Renal pelvis (tissue), 4 donors: ENCODE results near the gene CSTB. TPM values are rescaled to one million over a fixed set of nuclear protein-coding genes. Genes with fewer than 3 reads are reported as not detected.

Source experiments
- DNase-seq: peaks from one replicate; pipeline ENCODE4 v3.0.0-alpha.2; 2013
- polyA plus RNA-seq, 3 donors: library from polyadenylated mRNA; unstranded; fragments of 120-200 nt; gene quantifications; one replicate each; pipeline ENCODE4 v1.2.1, GENCODE V29; 2013; ENCODE audit not compliant: insufficient read length in 3 of 3

CSTB gene
- polyA plus RNA-seq, 3 donors, result 49.0 to 51.3 (median 49.0) TPM

DNA sequence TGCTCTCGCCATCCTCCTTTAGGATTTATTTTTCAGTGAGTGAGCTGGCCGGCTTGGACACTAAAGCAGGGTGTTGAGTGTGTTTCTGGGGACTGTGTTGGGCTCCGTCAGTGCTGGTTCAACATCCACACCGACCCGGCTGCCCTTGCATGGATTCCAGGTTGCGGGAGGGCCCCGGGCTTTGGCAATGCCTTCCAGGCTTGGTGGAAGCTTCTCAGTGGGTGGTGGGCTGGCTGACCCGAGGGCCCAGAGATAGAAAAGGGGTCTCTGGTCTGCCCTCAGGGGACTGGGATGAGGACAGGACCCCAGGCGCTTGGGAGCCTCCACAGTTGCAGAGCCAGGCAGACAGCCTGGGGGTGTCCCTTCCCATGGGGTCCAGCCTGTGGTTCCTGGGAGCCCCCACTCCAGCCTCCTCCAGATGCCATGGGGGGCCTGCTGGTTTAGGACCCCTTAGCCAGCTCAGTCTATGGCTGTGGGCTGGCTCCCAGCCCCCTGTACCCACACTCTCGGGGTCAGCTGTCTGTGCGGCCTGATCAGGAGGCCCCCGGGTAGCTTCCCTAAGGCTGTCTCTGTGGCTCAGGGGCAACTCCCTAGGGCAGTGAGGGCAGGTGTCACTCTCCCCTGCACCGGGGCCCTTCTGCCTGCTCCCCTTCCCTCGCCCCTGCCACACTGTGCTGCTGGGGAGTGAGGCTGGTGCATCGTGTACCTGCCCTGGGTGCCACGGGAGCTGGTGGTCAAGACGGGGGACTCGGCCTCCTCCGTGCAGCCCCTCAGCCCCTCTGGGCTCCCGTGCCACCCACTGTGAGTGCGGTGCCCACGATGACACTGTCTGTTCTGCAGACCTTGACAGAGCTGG lies 40.6 kb downstream of the CSTB start:
- no peak for DNase-seq

DNA sequence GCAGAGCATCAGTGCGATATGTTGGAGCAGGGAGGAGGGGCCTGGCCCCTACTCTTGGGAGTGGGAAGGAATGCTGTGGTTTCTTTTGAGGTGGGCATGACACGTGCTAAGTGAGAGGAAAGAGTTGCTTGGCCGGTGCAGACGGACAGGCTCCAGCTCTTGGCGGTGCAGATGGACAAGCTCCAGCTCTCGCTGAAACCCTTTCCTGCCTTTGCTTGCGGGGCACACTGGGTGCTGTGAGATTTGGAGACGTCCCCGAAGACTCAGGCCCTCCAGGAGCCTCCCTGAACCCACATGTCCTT lies 41.2 kb downstream of the CSTB start:
- DNase-seq, result no peak

- DNase-seq, result no peak
Observed at GRCh38 chr21:43734131-43734927, 41.8 kb downstream of the CSTB start.

DNA sequence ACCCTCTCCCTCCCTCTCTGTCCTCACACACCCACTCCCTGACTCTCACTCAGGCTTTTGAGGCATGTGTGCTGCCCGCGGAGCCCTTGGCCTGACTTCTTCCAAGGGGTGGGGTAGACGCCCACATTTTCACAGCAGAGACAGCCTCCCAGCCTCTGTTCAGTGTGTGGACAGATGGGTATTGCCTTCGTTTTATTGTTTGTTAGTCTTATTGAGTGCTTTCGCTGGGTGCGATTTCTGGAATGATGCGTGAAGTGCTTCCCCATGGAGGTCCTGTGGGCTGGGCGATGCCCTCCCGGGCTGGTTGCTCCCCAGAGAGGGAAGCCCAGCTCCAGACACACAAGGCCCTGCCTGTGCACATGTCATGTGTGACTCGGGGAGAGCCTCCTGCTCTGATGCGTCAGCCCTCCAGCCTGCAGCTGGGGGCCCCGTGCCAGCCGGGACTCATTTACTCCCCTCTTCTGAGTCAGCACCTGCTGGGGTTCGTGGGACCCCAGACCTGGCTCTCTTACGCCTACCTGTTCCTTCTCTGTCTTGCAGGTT lies 42.5 kb downstream of the CSTB start:
- DNase-seq, result no peak

- no peak for DNase-seq
Observed at GRCh38 chr21:43733060-43733459, 43.0 kb downstream of the CSTB start.

DNA sequence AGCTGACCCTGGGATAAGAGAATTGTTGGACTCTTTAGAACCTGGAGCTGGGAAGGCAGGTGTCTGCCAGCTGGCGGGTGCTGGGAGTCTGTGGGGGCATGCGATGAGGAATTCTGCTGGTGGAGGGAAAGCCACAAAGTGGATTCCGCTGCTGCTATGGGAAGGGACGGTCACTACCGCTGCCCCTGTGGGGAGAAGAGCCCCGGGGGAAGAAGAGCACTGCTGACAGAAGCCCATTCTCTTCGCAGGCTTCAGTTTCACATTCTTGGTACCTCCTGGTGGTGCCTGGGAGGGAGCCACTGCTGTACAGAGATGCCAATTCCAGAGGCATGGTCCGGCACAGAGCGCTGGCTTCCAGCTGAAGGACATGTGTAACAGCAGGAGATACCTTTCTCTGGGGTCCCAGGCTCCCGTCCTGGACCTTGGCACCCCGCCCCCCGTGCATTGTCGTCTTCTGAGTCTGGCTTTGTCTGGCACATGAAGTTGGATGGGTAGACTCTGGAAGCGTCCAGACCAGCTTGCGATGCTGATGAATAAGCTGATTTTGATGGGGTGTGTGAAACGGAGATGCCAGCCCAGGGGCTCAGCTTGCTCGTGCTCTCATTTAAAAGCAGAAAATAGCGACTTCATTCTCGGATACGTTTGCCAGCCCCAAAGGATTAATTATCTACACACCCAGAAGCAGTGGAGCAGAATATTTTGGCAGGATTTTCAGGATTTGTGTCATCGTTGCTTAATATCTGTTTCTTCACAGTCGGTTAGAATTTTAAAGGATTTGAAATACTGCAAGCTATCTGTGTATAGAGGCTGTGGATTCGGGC lies 44.0 kb downstream of the CSTB start:
- DNase-seq, result no peak

DNA sequence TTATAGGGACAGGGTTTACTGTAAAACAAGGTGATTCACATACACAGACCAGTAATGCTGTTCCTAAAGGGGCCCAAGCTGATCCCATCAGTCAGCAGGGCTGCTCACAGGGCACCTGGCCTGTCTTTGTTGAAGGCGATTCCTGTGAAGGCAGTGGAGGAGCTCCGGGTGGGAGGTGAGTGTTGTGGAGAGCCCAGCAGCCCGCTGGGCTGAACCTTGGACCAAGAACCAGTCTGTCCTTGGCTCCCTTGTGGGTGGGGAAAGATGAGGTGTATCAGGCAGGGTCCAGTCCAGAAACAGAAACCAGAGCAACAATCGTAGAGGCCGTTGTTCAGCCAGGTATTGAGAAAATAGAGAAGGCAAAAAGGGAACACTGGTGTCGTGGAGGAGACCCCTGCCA lies 44.6 kb downstream of the CSTB start:
- DNase-seq, result no peak

DNA sequence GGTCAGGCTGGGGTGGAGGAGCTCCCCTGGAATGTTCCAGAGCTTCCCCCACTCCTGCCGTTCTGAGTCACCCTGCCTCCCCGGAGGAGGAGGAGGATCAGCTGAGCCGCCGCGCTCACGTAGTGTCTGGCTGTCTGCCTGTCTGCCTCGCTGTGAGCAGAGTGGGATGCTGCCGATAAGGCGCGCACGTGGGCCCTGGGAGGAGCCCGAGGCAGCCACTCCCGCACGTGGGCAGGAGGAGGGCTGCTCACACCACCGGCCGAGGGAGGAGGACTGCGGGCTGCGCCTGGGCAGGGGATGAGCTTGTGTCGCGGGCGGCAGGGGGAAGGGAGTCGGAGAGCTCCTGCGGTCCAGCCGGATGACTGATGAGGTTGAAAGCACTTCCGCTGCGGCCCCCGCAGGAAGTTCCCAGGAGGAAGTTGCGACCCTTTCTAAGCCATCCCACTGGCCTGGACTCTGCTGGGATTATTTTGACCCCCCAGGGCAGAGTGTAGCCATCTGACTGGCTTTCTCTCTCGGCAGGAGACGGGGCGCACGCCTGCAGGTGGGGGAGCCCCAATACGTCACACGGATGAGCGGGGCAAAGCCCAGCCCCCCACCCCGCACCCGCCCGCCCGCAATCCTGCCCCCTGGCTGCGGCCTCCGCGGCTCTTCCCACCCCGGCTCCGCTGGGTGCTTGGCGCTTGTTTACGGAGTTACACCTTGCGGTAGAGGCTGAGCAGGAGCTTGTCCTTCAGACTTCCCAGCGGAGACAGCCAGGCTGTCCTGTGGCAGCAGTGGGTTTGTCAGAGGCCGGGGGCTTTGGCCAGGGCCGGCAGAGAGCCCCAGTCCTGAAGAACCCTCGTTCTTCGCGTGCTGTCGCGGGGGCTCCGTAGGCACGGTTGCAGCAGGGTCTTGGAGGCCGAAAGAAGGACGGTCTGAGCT lies 47.4 kb downstream of the CSTB start:
- peak; percentile 88 for DNase-seq

DNA sequence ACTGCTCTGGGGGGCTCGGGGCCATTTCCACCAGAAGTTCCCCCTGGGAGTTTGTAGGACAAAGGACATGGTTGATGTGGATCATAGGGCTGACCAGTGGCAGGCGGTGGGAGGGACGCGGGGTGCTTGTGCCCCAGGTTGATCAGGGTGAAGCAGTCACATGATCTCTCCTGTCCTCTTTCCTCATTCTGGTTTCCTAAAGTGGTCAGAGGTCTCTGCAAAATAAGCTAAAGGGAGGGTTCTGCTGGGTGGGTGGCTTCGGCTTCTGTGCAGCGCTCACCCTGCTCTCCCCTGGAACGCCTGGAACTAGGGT lies 48.0 kb downstream of the CSTB start:
- DNase-seq, result no peak

GRCh38 chr21:43727519-43728153 lies 48.5 kb downstream of the CSTB start:
- no peak for DNase-seq

DNA sequence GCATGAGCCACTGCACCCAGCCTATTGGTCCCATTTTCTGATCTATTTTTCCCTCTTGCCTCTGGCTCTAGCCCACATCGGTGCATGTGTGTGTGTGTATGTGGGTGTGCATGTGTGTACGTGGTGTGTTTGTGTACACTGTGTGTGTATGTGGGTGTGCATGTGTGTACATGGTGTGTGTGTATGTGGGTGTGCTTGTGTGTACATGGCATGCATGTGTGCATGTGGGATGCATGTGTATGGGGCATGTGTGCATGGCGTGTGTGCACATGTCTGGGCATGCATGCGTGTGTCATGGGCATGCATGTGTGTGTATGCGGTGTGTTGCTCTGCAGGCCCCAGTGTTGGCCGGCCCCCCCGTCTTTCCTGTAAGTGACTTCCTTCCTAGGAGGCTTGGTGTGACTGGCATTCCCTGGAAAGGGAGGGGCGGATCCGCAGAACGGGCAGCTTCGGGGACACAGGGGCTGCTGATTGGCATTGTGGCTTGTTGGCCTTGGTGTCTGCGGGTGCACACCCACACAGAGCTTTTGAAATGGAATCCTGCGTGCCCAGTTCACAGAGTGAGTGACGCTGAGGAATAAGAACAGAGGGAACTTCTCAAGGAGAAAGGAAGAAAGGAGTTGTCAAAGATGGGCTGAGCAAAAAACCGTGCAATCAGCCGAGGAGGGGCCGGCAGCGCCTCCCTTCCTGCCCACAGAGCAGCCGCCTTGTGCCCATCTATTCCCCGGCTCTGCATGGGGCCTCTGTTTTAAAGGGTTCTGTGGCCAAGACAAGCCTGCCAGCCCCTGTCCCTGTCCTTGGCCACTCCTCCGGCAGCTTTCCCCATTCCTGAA lies 49.2 kb downstream of the CSTB start:
- no peak for DNase-seq

Other genes starting within 250 kb of the CSTB start
- gene HSF2BP, start 116.8 kb downstream of the CSTB start, polyA plus RNA-seq, result 1 to 10 TPM; 1.7 to 2.6 (median 2.2) TPM
- gene RRP1B, start 116.7 kb downstream of the CSTB start, polyA plus RNA-seq, result 10 to 100 TPM; 29.8 to 33.1 (median 32.0) TPM
- gene PDXK, start 57.2 kb downstream of the CSTB start, polyA plus RNA-seq, result 10 to 100 TPM; 68.1 to 93.2 (median 90.9) TPM
- 10 to 100 TPM; 31.3 to 35.8 (median 31.7) TPM for gene RRP1, start 13.3 kb upstream of the CSTB start, polyA plus RNA-seq
- gene AGPAT3, start 88.9 kb upstream of the CSTB start, polyA plus RNA-seq, result 10 to 100 TPM; 55.4 to 73.9 (median 73.1) TPM
- 10 to 100 TPM; 35.4 to 49.6 (median 47.5) TPM for gene TRAPPC10, start 236.0 kb upstream of the CSTB start, polyA plus RNA-seq